AML-193 (cell line): ENCODE results near the gene COMMD1.
"Not testable (repeated sequence)": the region's sequence is repeated elsewhere in the genome, so short reads cannot be mapped to it uniquely, and the experiment has no call there.

Experiments
- DNase-seq, 2 experiments: peaks; one replicate each; lab custom pipeline; 2025; lab: John Stamatoyannopoulos, UW

The COMMD1 gene

GRCh38 chr2:61924895-61925663, 19.6 kb downstream of the COMMD1 start:
- DNase-seq: no peak

GRCh38 chr2:61926531-61927477, 21.3 kb downstream of the COMMD1 start:
- peak in 1 of 2 experiments; percentile 7 for DNase-seq

- no peak for DNase-seq
Measured at GRCh38 chr2:61928826-61929461, 23.5 kb downstream of the COMMD1 start.

GRCh38 chr2:61937098-61937497, 31.6 kb downstream of the COMMD1 start:
- DNase-seq: no peak

GRCh38 chr2:61937886-61938285, 32.4 kb downstream of the COMMD1 start:
- no peak for DNase-seq

- DNase-seq: no peak
Measured at GRCh38 chr2:61938511-61938910, 33.0 kb downstream of the COMMD1 start.

- no peak for DNase-seq
Measured at GRCh38 chr2:61943251-61943650, 37.8 kb downstream of the COMMD1 start.

GRCh38 chr2:61946666-61947065, 41.2 kb downstream of the COMMD1 start:
- DNase-seq: no peak

- DNase-seq: no peak
Measured at GRCh38 chr2:61948661-61949457, 43.4 kb downstream of the COMMD1 start.

GRCh38 chr2:61949458-61949713, 43.9 kb downstream of the COMMD1 start:
- DNase-seq: no peak

- no peak for DNase-seq
Measured at GRCh38 chr2:61949714-61950560, 44.5 kb downstream of the COMMD1 start.

- no peak for DNase-seq
Measured at GRCh38 chr2:61950571-61951315, 45.3 kb downstream of the COMMD1 start.

GRCh38 chr2:61951881-61952280, 46.4 kb downstream of the COMMD1 start:
- no peak for DNase-seq

- DNase-seq: no peak
Measured at GRCh38 chr2:61952288-61952687, 46.8 kb downstream of the COMMD1 start.

- not testable (repeated sequence) for DNase-seq
Measured at GRCh38 chr2:61954856-61955255, 49.4 kb downstream of the COMMD1 start.

GRCh38 chr2:61959381-61960293, 54.2 kb downstream of the COMMD1 start:
- no peak for DNase-seq

GRCh38 chr2:61961231-61961901, 55.9 kb downstream of the COMMD1 start:
- DNase-seq: no peak

GRCh38 chr2:61962095-61962984, 56.9 kb downstream of the COMMD1 start:
- no peak for DNase-seq
